ENCODE data around the gene ITGBL1.

- TF ChIP-seq POLR2AphosphoS5 (IDR thresholded peaks at IDR 0.05; ENCODE audit: low read depth, low read length), result no peak
- no peak for TF ChIP-seq TAF1 (IDR thresholded peaks at IDR 0.05; ENCODE audit: borderline replicate concordance, low read depth, low read length)
These were observed 34.4 kb downstream of the ITGBL1 start for GRCh38 chr13:101486708-101487437.
